Motor neuron (in vitro differentiated cells): ENCODE results near the gene NFATC2. TPM values are rescaled to one million over a fixed set of nuclear protein-coding genes. Genes with fewer than 3 reads are reported as not detected.

Source experiments
- ATAC-seq, 8 experiments: fragments of 200-7000 bp; cut with Tn5 transposase; replicated peaks in 6 of 8; 2 replicates each; pipeline ENCODE4 v1.8.0; 2021; ENCODE audit warnings: mild to moderate bottlenecking in 8 of 8, moderate library complexity in 8 of 8
- H3K27ac ChIP-seq, 2 donors: fragments of 250-450 bp; sonication (Bioruptor Pico); 2 replicates each; pipeline ENCODE4 v1.9.0; 2021; ENCODE audit warnings: antibody characterized with exemption in 2 of 2, mild to moderate bottlenecking in 2 of 2, moderate library complexity in 1 of 2
- H3K4me1 ChIP-seq, 2 donors: fragments of 250-450 bp; sonication (Bioruptor Pico); replicated peaks in 1 of 2; 2 replicates each; pipeline ENCODE4 v1.6.1; 2021; ENCODE audit warnings: antibody characterized with exemption in 2 of 2, mild to moderate bottlenecking in 2 of 2, moderate library complexity in 1 of 2
- H3K4me3 ChIP-seq, 5 donors: fragments of 250-450 bp; sonication (Bioruptor Pico); 2 replicates each; pipeline ENCODE4 v1.9.0; 2021; ENCODE audit warnings: antibody characterized with exemption in 5 of 5, mild to moderate bottlenecking in 5 of 5, moderate library complexity in 4 of 5
- WGBS, 10 experiments: fragments of 450-650 bp; shearing (Covaris generic); methylation state at CpG; one replicate each; pipeline ENCODE4 v1.0.0; 2022; 5-methylcytosine and 5-hydroxymethylcytosine counted together
- in situ Hi-C, 9 experiments: fragments of 400-800 bp; cut with MboI; loops; one replicate each; pipeline ENCODE4 v1.15.0; 2021; ENCODE audit warnings: low sequenced_read_pairs in 9 of 9, low pct_unique_long_range_greater_than_20kb in 2 of 9; ENCODE audit not compliant: unreplicated experiment in 9 of 9
- total RNA-seq, 8 experiments: library from RNA; unstranded; fragments of 300-600 nt; gene quantifications; 2 replicates each; pipeline versions ENCODE4 v1.2.3 to v1.2.4, GENCODE V29; 2022

Gene NFATC2
- total RNA-seq, 8 experiments from 2014 or later: 0.11 to 9.7 (median 0.56) TPM

DNA sequence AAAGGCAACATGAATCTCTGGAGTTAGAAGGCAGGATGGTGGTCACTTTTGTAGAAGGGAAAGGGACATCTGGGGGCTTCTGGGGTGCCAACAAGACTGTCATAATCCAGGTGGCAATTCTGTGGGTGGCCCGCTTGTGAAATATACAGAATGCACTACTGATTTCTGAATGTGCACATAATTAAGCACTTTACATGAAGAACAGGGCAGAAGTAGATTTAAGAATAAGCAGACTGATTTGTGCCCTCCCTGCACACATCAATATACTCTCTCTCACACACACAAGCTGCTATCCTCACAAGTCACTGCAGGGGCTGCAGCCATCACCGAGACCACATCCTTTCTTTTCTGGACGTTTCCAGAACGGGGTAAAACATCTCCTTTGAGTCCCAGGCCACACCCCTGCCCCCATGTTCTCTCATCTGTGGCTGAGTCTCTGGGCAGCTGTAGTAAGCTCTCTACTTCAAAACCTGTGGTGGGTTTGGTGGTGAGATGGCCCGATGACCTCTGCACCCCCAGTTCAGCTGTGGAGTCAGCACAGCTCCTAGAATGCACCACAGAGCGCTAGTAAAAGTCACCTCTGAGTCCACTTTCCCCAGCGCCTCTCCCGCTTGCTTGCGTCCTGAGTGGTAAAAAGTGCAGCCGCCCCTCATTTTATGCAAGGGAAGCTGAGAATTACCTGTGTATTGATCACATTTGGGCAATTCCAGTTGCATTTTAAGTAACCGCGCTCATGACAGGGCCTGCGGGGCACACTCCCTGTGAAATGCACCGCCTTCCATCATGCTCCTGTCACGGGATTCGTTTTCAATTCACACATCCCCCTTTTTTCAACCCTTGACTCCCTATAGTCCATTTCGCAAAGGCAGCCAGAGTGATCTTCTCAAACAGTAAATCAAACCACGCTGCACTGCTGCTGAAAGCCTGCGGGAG is 115.5 kb downstream of the NFATC2 start:
- in situ Hi-C loops: no loop called here
- ATAC-seq: peak in 7 of 8 experiments; percentile 46 to 84 (median 76)

DNA sequence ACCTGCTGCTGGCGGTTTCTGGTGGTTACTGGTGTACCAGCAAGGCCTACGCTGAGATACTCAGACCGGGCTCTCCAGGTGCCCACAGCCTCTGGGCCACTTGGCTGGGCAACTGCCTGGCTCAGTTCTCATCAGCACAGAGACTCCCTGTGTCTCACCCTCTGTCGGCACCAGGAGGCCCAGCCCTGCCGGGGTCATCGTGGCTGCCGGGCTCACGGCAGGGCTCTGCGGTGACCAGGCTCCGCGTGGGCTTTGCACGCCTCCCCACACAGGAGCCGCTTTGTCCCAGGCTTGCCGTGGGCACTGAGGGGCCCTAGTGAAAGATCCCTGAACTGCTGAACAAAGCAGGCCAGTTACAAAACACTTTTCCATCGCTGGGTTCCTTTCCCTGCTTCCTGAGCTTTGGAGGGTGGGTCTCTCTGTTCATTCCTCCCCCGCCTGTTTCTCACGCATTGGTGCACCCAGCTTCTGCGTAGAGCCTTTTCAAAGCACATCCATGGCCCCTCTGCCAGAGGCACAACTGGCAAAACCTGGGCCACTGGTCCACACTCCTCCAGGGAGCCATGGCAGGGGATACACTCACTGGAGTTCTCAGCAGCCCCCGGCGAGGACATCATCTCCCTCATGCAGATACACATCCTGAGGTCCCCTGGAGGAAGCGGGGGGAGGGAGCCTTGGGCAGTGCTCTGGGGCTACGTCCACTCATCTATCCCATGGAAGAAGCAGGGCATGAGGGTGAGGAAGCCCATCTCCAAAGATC is 117.0 kb downstream of the NFATC2 start:
- no peak overlapping the region for H3K27ac ChIP-seq
- ATAC-seq: peak in 2 of 8 experiments; percentile 12 to 26
- H3K4me1 ChIP-seq: peaks cover 30 to 45% of the 10 kb centered on the region in 2 donors
- in situ Hi-C loops: no loop called here
- 65 to 93% (median 84%) methylated on average over 2 to 8 of the region's 22 CpGs; no CpG with 5 or more reads in 2 of the 10 experiments for WGBS, 10 experiments
- no peak overlapping the region for H3K4me3 ChIP-seq

More for the DNA sequence above, 115.5 kb downstream of the NFATC2 start:
- Histone ChIP-seq H3K4me1 (peaks cover 30 to 48% of the 10 kb centered on the region in 2 donors), H3K27ac (peak overlapping the region; percentile 11 to 43), H3K4me3 (no peak overlapping the region)
- 42 to 96% (median 79%) methylated on average over 2 to 18 of the region's 19 CpGs; no CpG with 5 or more reads in 2 of the 10 experiments for WGBS, 10 experiments

DNA sequence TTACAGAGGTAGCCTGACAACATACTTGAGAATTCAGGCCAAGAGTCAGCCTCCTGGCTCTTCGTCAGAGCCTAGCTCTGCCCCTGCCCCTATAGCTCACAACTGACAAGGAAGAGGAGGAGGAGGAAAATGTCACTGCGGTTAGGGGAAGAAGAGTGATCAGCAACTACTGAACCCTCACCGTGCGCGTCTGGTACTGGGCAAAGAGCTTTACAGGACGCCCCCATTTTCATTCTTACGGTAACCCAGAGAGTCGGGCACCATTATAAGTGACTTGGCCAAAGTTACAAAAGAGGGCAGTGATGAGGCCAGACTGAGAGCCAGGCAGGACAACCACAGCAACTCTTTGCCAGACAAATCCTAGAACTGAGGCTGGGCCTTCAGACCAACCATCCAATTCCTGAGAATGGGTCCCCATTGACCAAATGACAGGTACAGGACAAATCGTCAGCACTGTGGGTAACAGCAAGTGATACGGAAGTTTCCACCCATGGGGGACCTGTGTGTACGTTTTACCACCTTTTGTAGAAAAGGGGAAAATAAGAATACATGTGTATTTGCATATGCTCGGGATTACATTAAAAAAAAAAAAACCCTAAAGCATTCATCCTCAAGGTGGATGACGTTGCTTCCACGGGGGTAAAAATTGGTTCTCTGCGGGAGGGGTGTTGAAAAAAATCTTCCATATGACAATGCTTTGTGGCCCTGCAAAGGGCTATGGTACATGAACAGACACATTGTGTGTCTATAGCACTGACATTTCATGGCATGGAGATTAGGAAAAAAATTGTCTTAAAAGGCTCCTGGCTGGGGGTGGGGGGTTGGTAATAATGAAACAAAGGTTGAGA is 118.0 kb downstream of the NFATC2 start:
- in situ Hi-C loops: no loop called here
- no peak for ATAC-seq

GRCh38 chr20:51423810-51424209 is 118.7 kb downstream of the NFATC2 start:
- no peak for ATAC-seq
- in situ Hi-C loops: no loop called here
- Histone ChIP-seq H3K4me3 (no peak overlapping the region), H3K27ac (no peak overlapping the region), H3K4me1 (peaks cover 26 to 39% of the 10 kb centered on the region in 2 donors)
- 0 to 70% (median 44%) methylated on average over 1 to 7 of the region's 7 CpGs; no CpG with 5 or more reads in 2 of the 10 experiments for WGBS, 10 experiments

More for the DNA sequence above, 118.0 kb downstream of the NFATC2 start:
- peaks cover 26 to 39% of the 10 kb centered on the region in 2 donors for H3K4me1 ChIP-seq
- H3K4me3 ChIP-seq: no peak overlapping the region
- WGBS, 10 experiments: 85 to 97% (median 89%) methylated on average over 4 to 10 of the region's 15 CpGs; no CpG with 5 or more reads in 2 of the 10 experiments
- no peak overlapping the region for H3K27ac ChIP-seq

DNA sequence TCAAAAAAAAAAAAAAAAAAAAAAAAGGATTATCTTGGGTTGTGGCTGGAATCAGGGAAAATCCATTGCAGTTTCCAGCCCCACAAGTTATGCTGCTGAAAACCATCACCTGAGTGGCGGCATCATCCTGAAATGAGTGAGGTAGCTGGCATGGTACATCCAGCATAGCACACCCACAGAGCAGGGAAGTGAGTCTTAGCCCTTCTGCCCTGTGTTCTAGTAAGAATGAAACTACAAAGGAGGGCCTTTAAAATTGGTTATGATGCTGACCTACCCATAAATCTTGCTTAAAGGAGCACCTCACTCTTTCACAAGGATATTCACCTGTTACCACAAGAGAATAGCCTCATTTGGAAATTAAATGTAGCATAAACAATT is 119.2 kb downstream of the NFATC2 start:
- H3K4me1 ChIP-seq: peaks cover 26 to 36% of the 10 kb centered on the region in 2 donors
- in situ Hi-C loops: no loop called here
- ATAC-seq: no peak
- H3K27ac ChIP-seq: no peak overlapping the region
- 75 to 100% (median 100%) methylated on average over 1 of the region's 1 CpG; no CpG with 5 or more reads in 4 of the 10 experiments for WGBS, 10 experiments
- no peak overlapping the region for H3K4me3 ChIP-seq

- WGBS, 10 experiments: 60 to 100% (median 93%) methylated on average over 1 to 4 of the region's 4 CpGs; no CpG with 5 or more reads in 1 of the 10 experiments
- Histone ChIP-seq H3K27ac (no peak overlapping the region), H3K4me1 (peaks cover 22 to 31% of the 10 kb centered on the region in 2 donors), H3K4me3 (no peak overlapping the region)
- no peak for ATAC-seq
- in situ Hi-C loops: no loop called here
Observed at GRCh38 chr20:51422514-51423289, 119.8 kb downstream of the NFATC2 start.

DNA sequence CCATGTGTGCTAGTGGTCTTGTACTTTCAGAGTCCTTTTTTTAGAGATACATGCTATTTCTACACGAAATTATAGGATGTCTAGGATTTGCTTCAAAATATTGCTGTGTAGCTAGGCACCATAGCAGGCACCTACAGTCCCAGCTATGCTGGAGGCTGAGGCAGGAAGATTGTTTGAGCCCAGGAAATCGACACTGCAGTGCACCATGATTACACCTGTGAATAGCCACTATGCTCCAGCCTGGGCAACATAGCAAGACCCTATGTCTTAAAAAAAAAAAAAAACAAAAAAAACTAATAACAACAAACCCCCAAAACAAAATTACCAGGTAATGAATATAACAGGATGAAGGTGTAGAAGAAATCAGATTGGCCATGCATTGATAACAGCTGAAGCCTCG is 121.7 kb downstream of the NFATC2 start:
- WGBS, 10 experiments: 36 to 100% (median 91%) methylated on average over 1 to 3 of the region's 3 CpGs; no CpG with 5 or more reads in 2 of the 10 experiments
- H3K4me1 ChIP-seq: peaks cover 6 to 12% of the 10 kb centered on the region in 2 donors
- ATAC-seq: no peak
- H3K27ac ChIP-seq: no peak overlapping the region
- H3K4me3 ChIP-seq: no peak overlapping the region
- in situ Hi-C loops: no loop called here

DNA sequence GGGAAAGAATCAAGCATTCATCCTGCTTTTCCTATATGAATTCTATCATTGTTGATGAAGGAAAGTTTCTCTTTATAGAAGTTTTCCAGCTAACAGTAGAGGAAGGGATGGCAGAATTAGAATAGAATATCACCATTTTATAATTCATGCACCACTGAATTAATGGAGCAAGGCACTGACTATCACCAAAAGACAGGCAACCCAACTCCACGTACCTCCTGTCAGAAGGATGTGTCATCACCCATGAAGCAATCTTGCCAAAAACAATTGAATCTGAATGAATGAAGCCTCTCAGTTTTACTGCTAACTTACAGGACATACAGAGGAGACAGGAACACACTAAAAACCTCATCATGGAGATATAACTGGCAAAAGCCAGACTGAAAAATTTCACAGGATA is 122.4 kb downstream of the NFATC2 start:
- peaks cover under 1 to 5% of the 10 kb centered on the region in 2 donors for H3K4me1 ChIP-seq
- in situ Hi-C loops: no loop called here
- no peak overlapping the region for H3K27ac ChIP-seq
- H3K4me3 ChIP-seq: no peak overlapping the region
- 20 to 100% (median 81%) methylated on average over 1 of the region's 1 CpG; no CpG with 5 or more reads in 4 of the 10 experiments for WGBS, 10 experiments
- ATAC-seq: peak in 1 of 8 experiments; percentile 25

DNA sequence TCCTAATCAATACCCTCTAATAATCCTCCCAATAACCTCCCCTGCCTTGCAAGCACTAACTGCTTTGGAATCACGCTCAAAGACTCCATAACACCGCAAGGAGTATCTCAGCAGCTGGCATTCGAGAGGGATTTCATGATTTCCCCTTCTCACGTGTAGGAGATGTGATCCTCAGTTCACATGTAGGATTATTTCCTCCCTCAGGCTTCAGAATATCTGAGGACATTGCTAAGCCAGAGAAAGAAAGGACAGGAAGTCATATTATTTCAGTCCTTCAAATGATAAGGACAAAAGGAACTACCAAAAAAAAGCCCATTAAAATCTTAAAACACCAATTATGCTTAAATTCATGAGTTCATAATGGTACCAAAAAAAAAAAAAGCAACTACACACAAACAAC is 122.9 kb downstream of the NFATC2 start:
- no peak for ATAC-seq
- no peak overlapping the region for H3K27ac ChIP-seq
- in situ Hi-C loops: no loop called here
- H3K4me1 ChIP-seq: peaks cover 0 to under 1% of the 10 kb centered on the region in 2 donors
- WGBS, 10 experiments: 89 to 100% (median 100%) methylated on average over 1 to 4 of the region's 4 CpGs; no CpG with 5 or more reads in 1 of the 10 experiments
- H3K4me3 ChIP-seq: no peak overlapping the region

DNA sequence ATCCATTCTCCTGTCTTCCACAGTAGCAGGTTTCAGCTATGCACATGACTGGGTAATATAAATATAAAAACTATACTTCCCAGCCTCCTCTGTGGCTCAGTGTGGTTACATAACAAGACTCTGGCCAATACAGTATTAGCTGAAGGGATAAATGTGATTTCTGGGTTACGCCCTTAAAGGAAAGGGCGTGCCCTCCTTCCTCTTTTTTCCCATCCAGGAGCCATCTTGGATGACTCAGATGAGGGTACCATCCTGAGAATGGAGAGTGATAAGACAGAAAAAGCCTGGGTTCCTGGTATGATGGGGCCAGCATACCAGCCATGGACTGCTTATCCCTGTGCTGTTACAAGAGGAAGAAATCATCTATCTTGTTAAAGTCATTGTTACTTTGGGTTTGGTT is 123.3 kb downstream of the NFATC2 start:
- peak in 2 of 8 experiments; percentile 44 to 65 for ATAC-seq
- in situ Hi-C loops: no loop called here
- WGBS, 10 experiments: 79 to 100% (median 90%) methylated on average over 1 to 2 of the region's 2 CpGs; no CpG with 5 or more reads in 6 of the 10 experiments
- no peaks in the 10 kb centered on the region for H3K4me1 ChIP-seq
- no peak overlapping the region for H3K27ac ChIP-seq
- H3K4me3 ChIP-seq: no peak overlapping the region

- Histone ChIP-seq H3K4me1 (peaks cover 0 to under 1% of the 10 kb centered on the region in 2 donors), H3K27ac (no peak overlapping the region), H3K4me3 (no peak overlapping the region)
- in situ Hi-C loops: no loop called here
- 67 to 100% (median 92%) methylated on average over 1 to 2 of the region's 4 CpGs; no CpG with 5 or more reads in 2 of the 10 experiments for WGBS, 10 experiments
- no peak for ATAC-seq
Observed at GRCh38 chr20:51418137-51418529, 124.4 kb downstream of the NFATC2 start.
